ENCODE data around the gene SH3RF2.
"Not testable (repeated sequence)": the region's sequence is repeated elsewhere in the genome, so short reads cannot be mapped to it uniquely, and the experiment has no call there.

The SH3RF2 gene

GRCh38 chr5:146103594-146103993, 167.2 kb downstream of the SH3RF2 start:
- Histone ChIP-seq H3K27ac (no peak overlapping the region), H3K27me3 (ENCODE audit: insufficient read depth, low read depth) (no peaks in the 10 kb centered on the region), H3K79me2 (ENCODE audit: insufficient read depth, low read depth) (no peaks in the 10 kb centered on the region), H3K4me2 (no peak overlapping the region), H2AFZ (ENCODE audit: low read depth) (no peak overlapping the region), H3K9ac (no peak overlapping the region), H3K4me1 (ENCODE audit: low read depth, poor library complexity, severe bottlenecking) (peaks cover 15% of the 10 kb centered on the region), H3K36me3 (ENCODE audit: insufficient read depth) (no peaks in the 10 kb centered on the region), H4K20me1 (ENCODE audit: insufficient read depth) (no peaks in the 10 kb centered on the region), H3K4me3 (IDR thresholded peaks at IDR 0.05; ENCODE audit: insufficient read depth, low read depth, low read length) (no peak overlapping the region)
- TF ChIP-seq CTCF (conservative IDR thresholded peaks at IDR 0.05; ENCODE audit: low read depth, low read length) = no peak

- no peak for TF ChIP-seq CTCF (conservative IDR thresholded peaks at IDR 0.05; ENCODE audit: low read depth, low read length)
- Histone ChIP-seq H3K4me3 (IDR thresholded peaks at IDR 0.05; ENCODE audit: insufficient read depth, low read depth, low read length) (no peak within 1 kb of the TSS), H3K9ac (no peak within 1 kb of the TSS), H3K27ac (no peak within 1 kb of the TSS), H3K36me3 (ENCODE audit: insufficient read depth) (no peaks in the 10 kb centered on the region), H3K27me3 (ENCODE audit: insufficient read depth, low read depth) (no peaks in the 10 kb centered on the region), H2AFZ (ENCODE audit: low read depth) (no peak within 1 kb of the TSS), H3K79me2 (ENCODE audit: insufficient read depth, low read depth) (no peaks in the 10 kb centered on the region), H4K20me1 (ENCODE audit: insufficient read depth) (no peaks in the 10 kb centered on the region), H3K4me1 (ENCODE audit: low read depth, poor library complexity, severe bottlenecking) (peaks cover 15% of the 10 kb centered on the region), H3K4me2 (no peak within 1 kb of the TSS)
These were observed 169.1 kb downstream of the SH3RF2 start, which contains the start of gene PLAC8L1 for GRCh38 chr5:146105477-146105876. Gene PLAC8L1, minus strand, starts transcription at chr5:146105577. Its CDS starts 1,266 bp downstream, at chr5:146104311.

- Histone ChIP-seq H3K27me3 (ENCODE audit: insufficient read depth, low read depth) (no peaks in the 10 kb centered on the region), H3K4me1 (ENCODE audit: low read depth, poor library complexity, severe bottlenecking) (peaks cover 21% of the 10 kb centered on the region), H3K36me3 (ENCODE audit: insufficient read depth) (no peaks in the 10 kb centered on the region)
These were observed 171.5 kb downstream of the SH3RF2 start for GRCh38 chr5:146107901-146108300.

GRCh38 chr5:146108870-146109269, 172.5 kb downstream of the SH3RF2 start:
- H3K27ac ChIP-seq; H3K27me3 ChIP-seq (ENCODE audit: insufficient read depth, low read depth); H4K20me1 ChIP-seq (ENCODE audit: insufficient read depth); H2AFZ ChIP-seq (ENCODE audit: low read depth); H3K36me3 ChIP-seq (ENCODE audit: insufficient read depth); H3K4me2 ChIP-seq; H3K79me2 ChIP-seq (ENCODE audit: insufficient read depth, low read depth); H3K9ac ChIP-seq; H3K4me3 ChIP-seq (IDR thresholded peaks at IDR 0.05; ENCODE audit: insufficient read depth, low read depth, low read length): not testable (repeated sequence)
- peaks cover 21% of the 10 kb centered on the region for H3K4me1 ChIP-seq (ENCODE audit: low read depth, poor library complexity, severe bottlenecking)

More at GRCh38 chr5:146107901-146108300, 171.5 kb downstream of the SH3RF2 start:
- H4K20me1 ChIP-seq (ENCODE audit: insufficient read depth) = no peaks in the 10 kb centered on the region
- no peak overlapping the region for H3K9ac ChIP-seq
- no peak overlapping the region for H3K4me3 ChIP-seq (IDR thresholded peaks at IDR 0.05; ENCODE audit: insufficient read depth, low read depth, low read length)
- H3K27ac ChIP-seq = no peak overlapping the region
- no peak overlapping the region for H3K4me2 ChIP-seq
- no peak overlapping the region for H2AFZ ChIP-seq (ENCODE audit: low read depth)
- no peak for TF ChIP-seq CTCF (conservative IDR thresholded peaks at IDR 0.05; ENCODE audit: low read depth, low read length)
- H3K79me2 ChIP-seq (ENCODE audit: insufficient read depth, low read depth) = no peaks in the 10 kb centered on the region

- no peak for TF ChIP-seq CTCF (conservative IDR thresholded peaks at IDR 0.05; ENCODE audit: low read depth, low read length)
- Histone ChIP-seq H3K27ac (no peak overlapping the region), H3K4me1 (ENCODE audit: low read depth, poor library complexity, severe bottlenecking) (peaks cover 21% of the 10 kb centered on the region), H2AFZ (ENCODE audit: low read depth) (no peak overlapping the region), H3K27me3 (ENCODE audit: insufficient read depth, low read depth) (no peaks in the 10 kb centered on the region), H3K4me2 (no peak overlapping the region), H4K20me1 (ENCODE audit: insufficient read depth) (no peaks in the 10 kb centered on the region), H3K36me3 (ENCODE audit: insufficient read depth) (no peaks in the 10 kb centered on the region), H3K9ac (no peak overlapping the region), H3K4me3 (IDR thresholded peaks at IDR 0.05; ENCODE audit: insufficient read depth, low read depth, low read length) (no peak overlapping the region), H3K79me2 (ENCODE audit: insufficient read depth, low read depth) (no peaks in the 10 kb centered on the region)
These were observed 173.0 kb downstream of the SH3RF2 start for GRCh38 chr5:146109379-146109778.

All from KMS-11 (cell line).